Suppressor macrophage treated with lipopolysaccharide for 1 hour (primary cell): ENCODE results near the gene RIOK3.
A peak's percentile ranks its signal among the peaks of the same experiment; 100 is the strongest.
"Not testable (repeated sequence)": the region's sequence is repeated elsewhere in the genome, so short reads cannot be mapped to it uniquely, and the experiment has no call there.

Experiments
- DNase-seq, 3 donors: peaks; one replicate each; pipeline ENCODE4 v3.0.0-alpha.2; 2020 to 2022

The RIOK3 gene

GRCh38 chr18:23451491-23451890 is 1.6 kb upstream of the RIOK3 start:
- no peak for DNase-seq

- DNase-seq: no peak
These were observed 750 bp upstream of the RIOK3 start for GRCh38 chr18:23452347-23452727.

GRCh38 chr18:23453680-23454058 is 582 bp downstream of the RIOK3 start:
- peak in 2 of 3 donors; percentile 53 to 58 for DNase-seq

GRCh38 chr18:23456835-23457234 is 3.7 kb downstream of the RIOK3 start:
- DNase-seq: no peak

- peak in 2 of 3 donors; percentile 7 to 8 for DNase-seq
These were observed 5.9 kb downstream of the RIOK3 start for GRCh38 chr18:23458830-23459529.

- no peak for DNase-seq
These were observed 6.4 kb downstream of the RIOK3 start for GRCh38 chr18:23459530-23459921.

- DNase-seq: no peak
These were observed 7.5 kb downstream of the RIOK3 start for GRCh38 chr18:23460285-23461273.

- DNase-seq: peak in 2 of 3 donors; percentile 18 to 50
These were observed 9.8 kb downstream of the RIOK3 start for GRCh38 chr18:23462876-23463275.

GRCh38 chr18:23468753-23469459 is 15.8 kb downstream of the RIOK3 start:
- DNase-seq: no peak

GRCh38 chr18:23470620-23471387 is 17.7 kb downstream of the RIOK3 start:
- no peak for DNase-seq

GRCh38 chr18:23471486-23471885 is 18.4 kb downstream of the RIOK3 start:
- no peak for DNase-seq

- DNase-seq: peak; percentile 38 to 79 (median 76)
These were observed 26.9 kb downstream of the RIOK3 start for GRCh38 chr18:23479829-23480505.

GRCh38 chr18:23484561-23485182 is 31.6 kb downstream of the RIOK3 start:
- DNase-seq: no peak

- no peak for DNase-seq
These were observed 32.3 kb downstream of the RIOK3 start for GRCh38 chr18:23485386-23485785.

- peak; percentile 41 to 55 (median 46) for DNase-seq
These were observed 34.9 kb downstream of the RIOK3 start for GRCh38 chr18:23487738-23488570.

GRCh38 chr18:23489586-23489985 is 36.5 kb downstream of the RIOK3 start:
- DNase-seq: not testable (repeated sequence)

- no peak for DNase-seq
These were observed 40.6 kb downstream of the RIOK3 start for GRCh38 chr18:23493654-23494053.

GRCh38 chr18:23494992-23495391 is 41.9 kb downstream of the RIOK3 start:
- DNase-seq: no peak

- DNase-seq: no peak
These were observed 42.8 kb downstream of the RIOK3 start for GRCh38 chr18:23495723-23496440.

- DNase-seq: peak in 2 of 3 donors; percentile 45 to 50
These were observed 45.0 kb downstream of the RIOK3 start for GRCh38 chr18:23498117-23498516.
